NT2/D1 (cell line): ENCODE results near the gene NTM.

ENCODE experiments used
- SUZ12 ChIP-seq: IDR thresholded peaks from 2 replicates; pipeline ENCODE4 v1.6.1; 2011; ENCODE audit not compliant: insufficient read length, insufficient read depth; ENCODE audit errors: extremely low read depth
- ZNF274 ChIP-seq: IDR thresholded peaks from 2 replicates; pipeline ENCODE4 v1.6.1; 2011; ENCODE audit warnings: mild to moderate bottlenecking, low read depth, low read length

GRCh38 chr11:131422496-131422895, 52.1 kb downstream of the NTM start:
- no peak for TF ChIP-seq SUZ12
- no peak for TF ChIP-seq ZNF274
